GM12878 (cell line): ENCODE data around the gene TLR1. TPM values are rescaled to one million over a fixed set of nuclear protein-coding genes. Genes with fewer than 3 reads are reported as not detected.

Source experiments
- BACH1 ChIP-seq: fragments of 450-650 bp; IDR thresholded peaks from 2 replicates; pipeline ENCODE4 v1.6.1; 2017; ENCODE audit warnings: mild to moderate bottlenecking, borderline replicate concordance
- BHLHE40 ChIP-seq, 2 experiments: fragments of 450-650 bp in 1 of 2; IDR thresholded peaks; 2 replicates each; pipeline ENCODE4 v1.6.1; 2011 to 2017; ENCODE audit warnings: low read depth in 2 of 2, borderline replicate concordance in 1 of 2, improper control_type of control experiment in 1 of 2, low read length in 1 of 2, mild to moderate bottlenecking in 1 of 2
- CHD1 ChIP-seq: IDR thresholded peaks from 2 replicates; pipeline ENCODE4 v1.6.1; 2012; ENCODE audit warnings: low read depth, low read length, improper control_type of control experiment
- CREM ChIP-seq: IDR thresholded peaks from 2 replicates; pipeline ENCODE4 v1.6.1; 2014; ENCODE audit warnings: antibody characterized with exemption, low read depth
- DPF2 ChIP-seq: fragments of 450-650 bp; IDR thresholded peaks from 2 replicates; pipeline ENCODE4 v1.6.1; 2017; ENCODE audit warnings: mild to moderate bottlenecking
- ELK1 ChIP-seq: IDR thresholded peaks from 2 replicates; pipeline ENCODE4 v1.6.1; 2012; ENCODE audit warnings: low read depth, low read length, improper control_type of control experiment
- EP300 ChIP-seq, 2 experiments: fragments of 150-350 bp in 1 of 2; IDR thresholded peaks; 2 replicates each; pipeline ENCODE4 v1.6.1; 2011 to 2012; ENCODE audit warnings: low read depth in 2 of 2, low read length in 2 of 2, borderline replicate concordance in 1 of 2, improper control_type of control experiment in 1 of 2, inconsistent platforms in 1 of 2; ENCODE audit not compliant: control insufficient read depth in 1 of 2
- GATAD2B ChIP-seq: fragments of 450-650 bp; conservative IDR thresholded peaks from 2 replicates; pipeline ENCODE4 v1.6.1; 2017; ENCODE audit warnings: low read depth, mild to moderate bottlenecking, moderate library complexity
- IKZF2 ChIP-seq, 2 experiments: fragments of 450-650 bp; IDR thresholded peaks; 2 replicates each; pipeline ENCODE4 v1.6.1; 2017; ENCODE audit warnings: mild to moderate bottlenecking in 2 of 2, moderate library complexity in 2 of 2
- JUNB ChIP-seq: IDR thresholded peaks from 2 replicates; pipeline ENCODE4 v1.6.1; 2016; ENCODE audit warnings: antibody characterized with exemption, mild to moderate bottlenecking
- JUND ChIP-seq: IDR thresholded peaks from 2 replicates; pipeline ENCODE4 v1.6.1; 2012; ENCODE audit warnings: low read depth, mild to moderate bottlenecking, low read length, improper control_type of control experiment, moderate library complexity
- NBN ChIP-seq: fragments of 450-650 bp; IDR thresholded peaks from 2 replicates; pipeline ENCODE4 v1.6.1; 2016
- NFYB ChIP-seq: IDR thresholded peaks from 2 replicates; pipeline ENCODE4 v1.6.1; 2011; ENCODE audit warnings: low read depth, mild to moderate bottlenecking, low read length, improper control_type of control experiment, moderate library complexity; ENCODE audit not compliant: insufficient read depth
- PKNOX1 ChIP-seq: fragments of 450-650 bp; IDR thresholded peaks from 2 replicates; pipeline ENCODE4 v1.6.1; 2016; ENCODE audit warnings: mild to moderate bottlenecking
- PML ChIP-seq: IDR thresholded peaks from 2 replicates; pipeline ENCODE4 v1.6.1; 2012; ENCODE audit warnings: low read length, inconsistent platforms
- POU2F2 ChIP-seq: IDR thresholded peaks from 3 replicates; pipeline ENCODE4 v1.6.1; 2011; ENCODE audit warnings: low read depth, mild to moderate bottlenecking, low read length, borderline replicate concordance
- RAD51 ChIP-seq: fragments of 450-650 bp; IDR thresholded peaks from 2 replicates; pipeline ENCODE4 v1.6.1; 2016; ENCODE audit warnings: moderate library complexity, mild to moderate bottlenecking, inconsistent platforms
- SMARCA5 ChIP-seq: fragments of 450-650 bp; IDR thresholded peaks from 2 replicates; pipeline ENCODE4 v1.6.1; 2017; ENCODE audit warnings: mild to moderate bottlenecking
- SMC3 ChIP-seq: IDR thresholded peaks from 2 replicates; pipeline ENCODE4 v1.6.1; 2011; ENCODE audit warnings: low read length, improper control_type of control experiment, borderline replicate concordance
- ZBTB11 ChIP-seq: fragments of 450-650 bp; formaldehyde crosslinking; IDR thresholded peaks from 2 replicates; pipeline ENCODE4 v1.5.0; 2022; ENCODE audit warnings: mild to moderate bottlenecking, missing genetic modification characterization
- ZNF24 ChIP-seq: fragments of 450-650 bp; IDR thresholded peaks from 2 replicates; pipeline ENCODE4 v1.6.1; 2017; ENCODE audit warnings: antibody characterized with exemption, mild to moderate bottlenecking
- ZSCAN29 ChIP-seq: fragments of 450-650 bp; IDR thresholded peaks from 2 replicates; pipeline ENCODE4 v1.6.1; 2017; ENCODE audit warnings: mild to moderate bottlenecking, moderate library complexity
- polyA plus RNA-seq, 11 experiments: library from polyadenylated mRNA; depleted of rRNA in 4 of 11; unstranded in 6 of 11; stranded (reverse) in 5 of 11; fragments of >200 nt; fragmentation: Nextera tagmentation in 4 of 11; fragmentation: Illumina TruSeq in 1 of 11; extraction: Ambion mirVana in 4 of 11; extraction: Trizol in 1 of 11; gene quantifications; 1 replicate in 1 of 11; 2 replicates in 10 of 11; pipeline versions ENCODE4 v1.2.1 to v1.2.3, GENCODE V29; 2011 to 2016; ENCODE audit warnings: inconsistent platforms in 2 of 11, missing spikeins in 2 of 11, low read depth in 1 of 11
- total RNA-seq, 4 experiments: library from RNA; depleted of rRNA in 3 of 4; stranded (reverse); fragments of >200 nt in 3 of 4; fragmentation: Illumina TruSeq in 1 of 4; extraction: Trizol in 1 of 4; gene quantifications; 2 replicates each; pipeline versions ENCODE4 v1.2.1 to v1.2.3, GENCODE V29; 2013 to 2021

Gene TLR1
- total and polyA plus RNA-seq, 10 of the 15 experiments (the other 5 are each of a cell fraction or from before 2014, with no cell fraction given), result 9.3 to 57.1 (median 20.4) TPM

GRCh38 chr4:38815885-38816782 is 11.5 kb upstream of the TLR1 start (continued):
- TF ChIP-seq ZBTB11 (CRISPR knock-in tag) (no peak), IKZF2 (IDR thresholded peaks at IDR 0.05) (peak in 1 of 2 experiments; percentile 26; a peak in 1 of 4 replicates), JUNB (peak; percentile 52), NBN (no peak; the same call in none of the 2 replicates), NFYB (no peak), PML (no peak), GATAD2B (peak; percentile 27; the same call in 1 of the 2 replicates), POU2F2 (0 out of 3 replicates have a peak, but pooled peaks have one; percentile 16), PKNOX1 (peak; percentile 70), EP300 (IDR thresholded peaks at IDR 0.05; ENCODE audit: borderline replicate concordance in 1 of 2, control insufficient read depth in 1 of 2, low read depth in 2 of 2, low read length in 2 of 2) (peak in 1 of 2 experiments; percentile 86; a peak in 2 of 4 replicates), SMARCA5 (no peak), SMC3 (0 out of 2 replicates have a peak, but pooled peaks have one; percentile 3), BACH1 (peak; percentile 57; the same call in 1 of the 2 replicates), RAD51 (peak; percentile 26; the same call in 1 of the 2 replicates), JUND (0 out of 2 replicates have a peak, but pooled peaks have one; percentile 55), ZSCAN29 (no peak), ZNF24 (peak; percentile 72), BHLHE40 (IDR thresholded peaks at IDR 0.05; ENCODE audit: borderline replicate concordance in 1 of 2, low read depth in 2 of 2, low read length in 1 of 2) (peak; percentile 40 to 66; a peak in 2 of 4 replicates), ELK1 (no peak), CHD1 (0 out of 2 replicates have a peak, but pooled peaks have one; percentile 28), CREM (peak; percentile 39; the same call in 1 of the 2 replicates), DPF2 (0 out of 2 replicates have a peak, but pooled peaks have one; percentile 18)
